Mucosa of rectum (tissue), 2 donors: ENCODE results near the gene IL1R2.

Experiments used
- H3K27ac ChIP-seq, 2 donors: one replicate each; pipeline ENCODE4 v1.7.0; 2013; ENCODE audit warnings: inconsistent platforms in 2 of 2, low read depth in 2 of 2, low read length in 2 of 2
- H3K27me3 ChIP-seq, 2 donors: one replicate each; pipeline ENCODE4 v1.7.0; 2013; ENCODE audit warnings: low read length in 2 of 2; ENCODE audit not compliant: control insufficient read depth in 2 of 2, insufficient read depth in 2 of 2
- H3K36me3 ChIP-seq, 2 donors: one replicate each; pipeline ENCODE4 v1.7.0; 2013; ENCODE audit warnings: low read length in 2 of 2; ENCODE audit not compliant: control insufficient read depth in 2 of 2, insufficient read depth in 2 of 2
- H3K4me1 ChIP-seq, 2 donors: one replicate each; pipeline ENCODE4 v1.7.0; 2013; ENCODE audit warnings: low read length in 2 of 2, mild to moderate bottlenecking in 1 of 2; ENCODE audit not compliant: control insufficient read depth in 2 of 2, insufficient read depth in 2 of 2
- H3K4me3 ChIP-seq, 2 donors: one replicate each; pipeline ENCODE4 v1.7.0; 2013; ENCODE audit warnings: low read length in 2 of 2
- H3K9ac ChIP-seq, 2 donors: one replicate each; pipeline ENCODE4 v1.7.0; 2013; ENCODE audit warnings: low read length in 2 of 2, low read depth in 1 of 2, mild to moderate bottlenecking in 1 of 2
- H3K9me3 ChIP-seq, 2 donors: one replicate each; pipeline ENCODE4 v1.7.0; 2013; ENCODE audit warnings: low read length in 2 of 2; ENCODE audit not compliant: control insufficient read depth in 2 of 2
- donor health status: healthy.
- donor health status: Normal muscosa, but diverticular disease.

Gene IL1R2, protein sequence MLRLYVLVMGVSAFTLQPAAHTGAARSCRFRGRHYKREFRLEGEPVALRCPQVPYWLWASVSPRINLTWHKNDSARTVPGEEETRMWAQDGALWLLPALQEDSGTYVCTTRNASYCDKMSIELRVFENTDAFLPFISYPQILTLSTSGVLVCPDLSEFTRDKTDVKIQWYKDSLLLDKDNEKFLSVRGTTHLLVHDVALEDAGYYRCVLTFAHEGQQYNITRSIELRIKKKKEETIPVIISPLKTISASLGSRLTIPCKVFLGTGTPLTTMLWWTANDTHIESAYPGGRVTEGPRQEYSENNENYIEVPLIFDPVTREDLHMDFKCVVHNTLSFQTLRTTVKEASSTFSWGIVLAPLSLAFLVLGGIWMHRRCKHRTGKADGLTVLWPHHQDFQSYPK

DNA sequence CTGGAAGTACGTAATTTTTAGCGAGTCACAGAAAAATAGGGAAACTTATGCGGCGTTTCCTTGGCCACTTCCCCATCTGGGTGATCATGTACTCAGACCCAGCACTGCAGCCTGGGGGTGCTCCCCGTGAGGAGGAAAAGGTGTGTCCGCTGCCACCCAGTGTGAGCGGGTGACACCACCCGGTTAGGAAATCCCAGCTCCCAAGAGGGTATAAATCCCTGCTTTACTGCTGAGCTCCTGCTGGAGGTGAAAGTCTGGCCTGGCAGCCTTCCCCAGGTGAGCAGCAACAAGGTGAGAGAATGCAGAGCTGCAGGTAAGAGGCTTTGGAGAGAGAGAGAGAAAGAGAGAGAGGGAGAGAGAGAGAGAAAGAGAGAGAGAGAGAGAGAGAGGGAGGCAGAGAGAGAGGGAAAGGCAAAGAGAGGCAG lies at the start of gene IL1R2:
Gene IL1R2 (plus strand): TSS at position 240 of the 425 bp plus-strand sequence. CDS start 16,616 bp downstream, outside the sequence.
- peak within 1 kb of the TSS; percentile 53 to 69 for H3K27ac ChIP-seq
- H3K36me3 ChIP-seq: no peaks in the 10 kb centered on the region
- no peaks in the 10 kb centered on the region for H3K27me3 ChIP-seq
- peak within 1 kb of the TSS; percentile 43 to 67 for H3K9ac ChIP-seq
- peaks cover 13 to 27% of the 10 kb centered on the region in 2 donors for H3K4me1 ChIP-seq
- H3K9me3 ChIP-seq: no peaks in the 10 kb centered on the region
- H3K4me3 ChIP-seq: peak within 1 kb of the TSS; percentile 38 to 51

DNA sequence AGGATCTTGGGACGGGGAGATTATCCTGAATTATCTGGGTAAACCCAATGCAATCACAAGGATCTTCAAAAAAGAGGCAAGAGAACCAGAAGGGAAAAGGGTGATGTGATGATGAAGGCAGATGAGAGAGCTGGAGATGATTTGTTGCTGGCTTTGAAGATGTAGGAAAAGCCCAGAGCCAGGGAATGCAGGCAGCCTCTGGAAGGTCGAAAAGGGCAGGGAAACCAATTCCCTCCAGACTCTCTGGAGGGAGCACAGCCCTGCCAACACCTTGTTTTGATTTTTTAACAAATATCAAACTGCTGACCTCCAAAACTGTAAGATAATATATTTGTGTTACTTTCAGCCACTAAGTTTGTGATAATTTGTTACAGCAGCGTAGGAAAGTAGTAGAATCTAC lies 48.9 kb upstream of the IL1R2 start:
- Histone ChIP-seq H3K27ac (no peak overlapping the region), H3K9me3 (no peaks in the 10 kb centered on the region), H3K9ac (no peak overlapping the region), H3K36me3 (no peaks in the 10 kb centered on the region), H3K27me3 (no peaks in the 10 kb centered on the region), H3K4me1 (no peaks in the 10 kb centered on the region), H3K4me3 (no peak overlapping the region)

DNA sequence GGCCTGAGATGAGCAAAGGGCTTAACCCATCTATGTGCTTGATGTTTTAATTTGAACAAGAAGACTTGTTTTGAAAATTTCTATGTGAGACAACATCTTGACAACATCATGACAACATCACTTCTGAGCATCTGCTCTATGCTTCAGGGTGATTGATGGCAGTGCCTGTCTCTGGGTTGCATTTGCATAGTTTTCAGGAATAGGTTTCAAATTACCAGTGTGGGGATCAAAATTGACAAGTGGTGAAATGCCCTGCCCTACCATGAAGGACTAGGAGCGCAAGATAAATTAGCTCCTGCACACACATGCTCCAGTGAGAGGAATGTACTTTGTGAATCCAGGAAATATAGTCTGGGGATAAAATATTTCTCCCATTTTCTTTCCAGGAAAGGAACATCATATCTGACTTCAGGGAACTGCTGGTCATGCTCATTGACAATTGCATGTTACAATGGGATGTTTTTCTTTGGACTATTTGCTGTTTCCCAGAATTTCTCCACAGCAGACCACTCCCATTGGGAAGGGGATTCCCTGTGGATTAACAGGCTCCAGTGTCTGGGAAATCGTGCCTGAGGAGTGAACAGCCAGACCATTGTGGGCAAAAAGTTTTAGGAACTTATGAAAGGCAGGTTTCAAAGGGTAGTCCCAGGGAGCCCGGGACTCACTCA lies 45.3 kb upstream of the IL1R2 start:
- Histone ChIP-seq H3K4me1 (no peaks in the 10 kb centered on the region), H3K9me3 (peaks cover 0 to 4% of the 10 kb centered on the region in 2 donors), H3K27ac (no peak overlapping the region), H3K4me3 (no peak overlapping the region), H3K9ac (no peak overlapping the region), H3K27me3 (no peaks in the 10 kb centered on the region), H3K36me3 (no peaks in the 10 kb centered on the region)

DNA sequence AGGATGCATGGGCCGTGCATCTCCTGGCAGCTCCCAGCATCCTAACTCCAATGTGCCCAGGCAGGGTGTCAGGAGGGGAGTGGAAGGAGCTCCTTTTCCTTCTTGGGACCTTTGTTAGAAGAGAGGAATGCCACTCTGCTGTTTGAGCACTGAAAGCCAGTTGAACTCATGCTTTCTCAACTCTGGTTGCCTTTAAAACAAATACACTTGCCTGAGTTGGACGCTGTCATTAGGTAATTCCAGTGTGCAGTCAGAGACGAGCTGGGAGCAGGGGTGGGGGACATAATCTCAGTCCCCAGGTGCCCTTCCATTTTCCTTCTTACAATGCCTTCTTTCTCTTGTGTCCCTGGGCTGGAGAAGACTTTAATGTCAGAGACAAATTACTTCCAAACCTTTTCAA lies 44.4 kb upstream of the IL1R2 start:
- no peak overlapping the region for H3K27ac ChIP-seq
- H3K27me3 ChIP-seq: no peaks in the 10 kb centered on the region
- no peak overlapping the region for H3K4me3 ChIP-seq
- H3K9me3 ChIP-seq: peaks cover 0 to 4% of the 10 kb centered on the region in 2 donors
- no peak overlapping the region for H3K9ac ChIP-seq
- no peaks in the 10 kb centered on the region for H3K36me3 ChIP-seq
- H3K4me1 ChIP-seq: no peaks in the 10 kb centered on the region

DNA sequence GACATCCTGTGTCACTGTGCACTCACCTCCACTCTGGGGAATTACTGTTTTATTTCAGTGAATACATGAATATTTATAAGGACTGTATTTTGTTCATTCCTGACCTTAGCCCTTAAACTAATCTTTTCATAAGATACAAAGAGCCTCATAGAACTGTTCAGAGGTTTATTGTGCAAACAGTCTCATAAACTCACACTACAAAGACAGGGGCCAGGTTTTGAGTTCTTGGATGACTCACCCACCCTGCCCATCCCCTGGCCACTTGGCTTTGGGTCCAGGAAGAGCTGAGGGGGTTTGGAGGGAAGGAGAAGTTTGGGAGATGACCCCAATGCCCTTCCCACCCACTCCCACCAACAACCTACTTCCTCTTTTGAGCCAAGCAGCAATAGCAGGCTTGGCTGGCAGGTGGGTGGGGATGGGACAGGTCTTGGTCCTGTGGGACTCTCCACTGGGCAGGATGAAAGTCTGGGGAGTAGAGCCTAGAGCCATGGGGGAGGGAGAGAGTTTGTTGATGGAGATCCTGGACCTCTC lies 43.1 kb upstream of the IL1R2 start:
- no peak overlapping the region for H3K9ac ChIP-seq
- H3K36me3 ChIP-seq: no peaks in the 10 kb centered on the region
- no peak overlapping the region for H3K27ac ChIP-seq
- H3K9me3 ChIP-seq: peaks cover 0 to 4% of the 10 kb centered on the region in 2 donors
- H3K4me3 ChIP-seq: no peak overlapping the region
- no peaks in the 10 kb centered on the region for H3K4me1 ChIP-seq
- no peaks in the 10 kb centered on the region for H3K27me3 ChIP-seq

DNA sequence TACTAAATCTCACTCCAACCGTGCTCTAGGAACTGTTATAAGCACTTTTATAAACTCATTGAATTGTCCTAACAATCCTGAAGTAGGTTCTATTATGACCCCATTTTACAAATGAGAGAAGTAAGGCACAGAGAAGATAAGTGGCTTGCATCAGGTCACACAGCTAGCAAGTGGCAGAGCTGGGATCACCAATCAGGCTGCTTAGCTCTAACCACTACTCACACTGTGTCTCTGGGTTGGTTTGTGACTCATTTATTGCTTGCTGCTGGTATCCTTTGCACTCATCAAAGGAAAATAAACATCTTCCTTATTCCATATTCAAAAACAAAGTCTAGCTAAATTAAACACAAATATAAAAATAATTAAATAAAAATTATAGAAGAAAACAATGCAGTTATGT lies 42.5 kb upstream of the IL1R2 start:
- H3K9ac ChIP-seq: no peak overlapping the region
- no peaks in the 10 kb centered on the region for H3K36me3 ChIP-seq
- no peak overlapping the region for H3K4me3 ChIP-seq
- no peak overlapping the region for H3K27ac ChIP-seq
- H3K9me3 ChIP-seq: peaks cover 0 to 4% of the 10 kb centered on the region in 2 donors
- H3K27me3 ChIP-seq: no peaks in the 10 kb centered on the region
- H3K4me1 ChIP-seq: no peaks in the 10 kb centered on the region

DNA sequence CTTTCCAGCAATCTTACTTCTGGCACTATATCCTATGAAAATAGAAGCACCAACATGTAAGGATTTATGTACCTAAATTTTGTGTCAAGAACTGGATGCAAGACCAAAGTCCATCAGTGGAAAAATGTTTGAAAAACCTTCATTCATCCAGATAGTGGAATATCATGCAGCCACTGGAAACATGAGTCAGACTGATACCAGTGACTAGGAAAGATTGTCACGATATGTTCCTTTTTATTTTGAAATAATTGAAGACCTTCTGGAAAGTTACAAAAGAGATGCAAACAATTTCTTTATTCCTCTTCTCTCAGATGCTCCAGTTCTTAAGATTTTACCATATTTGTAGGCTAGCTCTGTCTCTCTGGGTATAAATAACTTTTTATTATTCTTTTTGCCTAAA lies 40.5 kb upstream of the IL1R2 start:
- peaks cover 0 to 4% of the 10 kb centered on the region in 2 donors for H3K9me3 ChIP-seq
- H3K4me3 ChIP-seq: no peak overlapping the region
- no peak overlapping the region for H3K9ac ChIP-seq
- no peaks in the 10 kb centered on the region for H3K4me1 ChIP-seq
- no peaks in the 10 kb centered on the region for H3K36me3 ChIP-seq
- no peak overlapping the region for H3K27ac ChIP-seq
- no peaks in the 10 kb centered on the region for H3K27me3 ChIP-seq

DNA sequence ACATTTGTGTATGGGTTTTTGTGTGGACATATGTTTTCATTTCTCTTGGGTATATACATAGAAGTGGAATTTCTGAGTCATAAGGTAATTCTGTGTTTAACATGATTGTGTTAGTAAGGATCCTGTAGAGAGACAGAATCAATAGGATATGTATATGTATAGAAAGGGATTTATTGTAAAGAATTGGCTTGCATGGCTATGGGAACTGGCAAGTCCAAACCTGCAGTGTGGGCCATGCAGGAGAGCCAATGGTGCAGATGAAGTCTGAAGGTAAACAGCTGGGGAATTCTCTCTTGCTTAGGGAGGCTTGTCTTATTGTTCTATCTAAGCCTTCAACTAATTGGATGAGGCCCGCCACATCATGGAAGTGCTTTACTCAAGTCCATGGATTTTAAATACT lies 39.2 kb upstream of the IL1R2 start:
- no peaks in the 10 kb centered on the region for H3K27me3 ChIP-seq
- H3K36me3 ChIP-seq: no peaks in the 10 kb centered on the region
- no peaks in the 10 kb centered on the region for H3K4me1 ChIP-seq
- no peak overlapping the region for H3K4me3 ChIP-seq
- H3K27ac ChIP-seq: no peak overlapping the region
- no peak overlapping the region for H3K9ac ChIP-seq
- H3K9me3 ChIP-seq: peaks cover 0 to 4% of the 10 kb centered on the region in 2 donors

DNA sequence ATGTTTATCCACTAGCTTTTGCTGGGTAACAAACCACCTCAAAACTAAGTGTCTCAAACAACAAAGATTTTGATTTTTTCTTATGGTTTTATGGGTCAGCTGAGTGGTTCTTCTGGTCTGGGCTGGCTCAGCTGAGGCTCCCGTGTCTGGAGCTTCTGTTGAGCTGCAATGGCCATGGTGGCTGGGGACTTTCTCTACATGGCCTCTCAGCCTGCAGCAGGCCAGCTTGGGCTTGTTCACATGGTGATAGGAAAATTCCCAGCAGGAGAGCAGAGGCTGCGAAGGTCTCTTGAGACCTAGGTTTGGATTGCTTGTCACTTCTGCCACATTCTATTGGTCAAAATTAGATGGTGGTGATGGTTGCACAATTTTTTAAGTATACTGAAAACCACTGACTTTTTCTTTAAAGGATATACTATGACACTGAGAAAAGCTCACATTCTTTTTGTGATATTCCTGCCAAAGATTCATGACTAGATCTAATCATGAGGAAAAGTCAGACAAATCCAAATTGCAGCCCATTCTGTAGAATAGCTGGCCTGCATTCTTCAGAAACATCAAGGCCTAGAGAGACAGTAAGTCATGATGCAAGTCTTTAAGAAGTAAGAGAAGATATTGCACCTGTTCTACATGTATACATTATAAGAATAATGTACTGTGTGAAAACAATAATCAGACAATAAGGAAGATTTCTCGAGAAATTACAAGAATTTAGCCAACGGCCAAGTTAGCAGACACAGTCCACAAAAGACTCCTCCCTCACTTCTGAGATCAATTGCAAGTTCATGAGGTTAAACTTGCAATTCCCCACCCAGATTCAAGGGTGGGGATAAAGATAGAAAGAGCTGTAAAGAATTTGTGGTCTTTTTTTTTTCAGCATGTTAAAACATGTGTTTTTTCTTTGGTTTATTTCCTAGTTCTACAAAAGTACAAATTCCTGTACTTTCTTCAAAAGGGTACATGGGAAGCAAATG lies 35.0 kb upstream of the IL1R2 start:
- H3K4me3 ChIP-seq: no peak overlapping the region
- H3K9me3 ChIP-seq: no peaks in the 10 kb centered on the region
- no peaks in the 10 kb centered on the region for H3K27me3 ChIP-seq
- no peak overlapping the region for H3K27ac ChIP-seq
- H3K36me3 ChIP-seq: no peaks in the 10 kb centered on the region
- H3K9ac ChIP-seq: no peak overlapping the region
- H3K4me1 ChIP-seq: peaks cover 0 to 9% of the 10 kb centered on the region in 2 donors
